BLaER1 treated with 17β-estradiol and CSF1 and Interleukin-3, amounts not matched to agents 10 nM and 100 nM (cell line): ENCODE results near the gene TMEM117.
"Not testable (repeated sequence)": the region's sequence is repeated elsewhere in the genome, so short reads cannot be mapped to it uniquely, and the experiment has no call there.

Experiments
- H3K27ac ChIP-seq, 11 experiments: shearing (Covaris generic); formaldehyde crosslinking; 2 replicates each; pipeline ENCODE4 v1.8.1; 2022
- H3K27me3 ChIP-seq, 11 experiments: shearing (Covaris generic); formaldehyde crosslinking; 2 replicates each; pipeline ENCODE4 v1.8.1; 2022
- H3K36me3 ChIP-seq, 11 experiments: shearing (Covaris generic); formaldehyde crosslinking; 2 replicates each; pipeline ENCODE4 v1.8.1; 2022
- H3K4me1 ChIP-seq, 10 experiments: shearing (Covaris generic); formaldehyde crosslinking; 2 replicates each; pipeline ENCODE4 v1.8.1; 2022
- H3K4me2 ChIP-seq, 11 experiments: shearing (Covaris generic); formaldehyde crosslinking; 2 replicates each; pipeline ENCODE4 v1.8.1; 2022
- H3K4me3 ChIP-seq, 10 experiments: shearing (Covaris generic); formaldehyde crosslinking; 2 replicates each; pipeline ENCODE4 v1.8.1; 2022
- H3K9ac ChIP-seq, 11 experiments: shearing (Covaris generic); formaldehyde crosslinking; 2 replicates each; pipeline ENCODE4 v1.8.1; 2022
- H3K9me3 ChIP-seq, 11 experiments: shearing (Covaris generic); formaldehyde crosslinking; replicated peaks in 1 of 11; 2 replicates each; pipeline ENCODE4 v1.8.1; 2022
- H4K20me1 ChIP-seq, 11 experiments: shearing (Covaris generic); formaldehyde crosslinking; 2 replicates each; pipeline ENCODE4 v1.8.1; 2022
- Cebpa-rat ChIP-seq, 11 experiments: shearing (Covaris generic); IDR thresholded peaks; 2 replicates each; pipeline ENCODE4 v1.8.1; 2022

Gene TMEM117

GRCh38 chr12:44357494-44357893, 521.6 kb downstream of the TMEM117 start:
- Histone ChIP-seq H3K4me3 (no peak overlapping the region), H3K9me3 (no peaks in the 10 kb centered on the region), H3K27me3 (no peaks in the 10 kb centered on the region), H3K36me3 (no peaks in the 10 kb centered on the region), H4K20me1 (no peaks in the 10 kb centered on the region), H3K4me1 (no peaks in the 10 kb centered on the region), H3K4me2 (no peak overlapping the region), H3K9ac (no peak overlapping the region), H3K27ac (no peak overlapping the region)
- TF ChIP-seq Cebpa-rat (IDR thresholded peaks at IDR 0.05): no peak

- TF ChIP-seq Cebpa-rat (IDR thresholded peaks at IDR 0.05): 0 out of 22 replicates have a peak, but pooled peaks of 1 of the 11 experiments have one; percentile 23
- Histone ChIP-seq H3K9me3 (no peaks in the 10 kb centered on the region), H3K36me3 (no peaks in the 10 kb centered on the region), H3K27me3 (no peaks in the 10 kb centered on the region), H3K4me3 (no peak overlapping the region), H3K9ac (no peak overlapping the region), H4K20me1 (no peaks in the 10 kb centered on the region), H3K4me2 (no peak overlapping the region), H3K4me1 (no peaks in the 10 kb centered on the region), H3K27ac (no peak overlapping the region)
Observed at GRCh38 chr12:44358636-44359035, 522.8 kb downstream of the TMEM117 start.

- TF ChIP-seq Cebpa-rat (IDR thresholded peaks at IDR 0.05): no peak
- no peak overlapping the region for H3K4me2 ChIP-seq
- no peaks in the 10 kb centered on the region for H3K9me3 ChIP-seq
- no peaks in the 10 kb centered on the region for H3K36me3 ChIP-seq
- H3K27ac ChIP-seq: no peak overlapping the region
- no peaks in the 10 kb centered on the region for H4K20me1 ChIP-seq
- no peak overlapping the region for H3K4me3 ChIP-seq
- no peaks in the 10 kb centered on the region for H3K27me3 ChIP-seq
- no peak overlapping the region for H3K9ac ChIP-seq
- H3K4me1 ChIP-seq: no peaks in the 10 kb centered on the region
Observed at GRCh38 chr12:44362947-44363346, 527.1 kb downstream of the TMEM117 start.

- Histone ChIP-seq H3K36me3 (no peaks in the 10 kb centered on the region), H3K27me3 (no peaks in the 10 kb centered on the region), H3K9ac (no peak overlapping the region), H3K27ac (no peak overlapping the region), H4K20me1 (no peaks in the 10 kb centered on the region), H3K9me3 (no peaks in the 10 kb centered on the region), H3K4me3 (no peak overlapping the region), H3K4me2 (no peak overlapping the region), H3K4me1 (no peaks in the 10 kb centered on the region)
- no peak for TF ChIP-seq Cebpa-rat (IDR thresholded peaks at IDR 0.05)
Observed at GRCh38 chr12:44367136-44367535, 531.3 kb downstream of the TMEM117 start.

- Histone ChIP-seq H3K9me3 (no peaks in the 10 kb centered on the region), H3K27me3 (no peaks in the 10 kb centered on the region), H4K20me1 (no peaks in the 10 kb centered on the region), H3K9ac (no peak overlapping the region), H3K4me2 (no peak overlapping the region), H3K4me3 (no peak overlapping the region), H3K4me1 (no peaks in the 10 kb centered on the region), H3K27ac (no peak overlapping the region), H3K36me3 (no peaks in the 10 kb centered on the region)
- no peak for TF ChIP-seq Cebpa-rat (IDR thresholded peaks at IDR 0.05)
Observed at GRCh38 chr12:44367916-44368315, 532.0 kb downstream of the TMEM117 start.

- no peaks in the 10 kb centered on the region for H3K27me3 ChIP-seq
- no peaks in the 10 kb centered on the region for H3K36me3 ChIP-seq
- no peak overlapping the region for H3K4me3 ChIP-seq
- no peak overlapping the region for H3K27ac ChIP-seq
- H3K4me1 ChIP-seq: no peaks in the 10 kb centered on the region
- H4K20me1 ChIP-seq: no peaks in the 10 kb centered on the region
- no peak overlapping the region for H3K9ac ChIP-seq
- no peak for TF ChIP-seq Cebpa-rat (IDR thresholded peaks at IDR 0.05)
- no peaks in the 10 kb centered on the region for H3K9me3 ChIP-seq
- no peak overlapping the region for H3K4me2 ChIP-seq
Observed at GRCh38 chr12:44369998-44370397, 534.1 kb downstream of the TMEM117 start.

GRCh38 chr12:44370982-44371381, 535.1 kb downstream of the TMEM117 start:
- no peak for TF ChIP-seq Cebpa-rat (IDR thresholded peaks at IDR 0.05)
- H3K4me3 ChIP-seq: no peak overlapping the region
- H4K20me1 ChIP-seq: no peaks in the 10 kb centered on the region
- peaks cover 0 to 3% (median 0%) of the 10 kb centered on the region in 10 experiments; a peak in 1 of 20 replicates for H3K4me1 ChIP-seq
- no peak overlapping the region for H3K27ac ChIP-seq
- no peaks in the 10 kb centered on the region for H3K9me3 ChIP-seq
- H3K4me2 ChIP-seq: no peak overlapping the region
- H3K9ac ChIP-seq: no peak overlapping the region
- no peaks in the 10 kb centered on the region for H3K36me3 ChIP-seq
- H3K27me3 ChIP-seq: no peaks in the 10 kb centered on the region

- Histone ChIP-seq H3K27ac (no peak overlapping the region), H4K20me1 (no peaks in the 10 kb centered on the region), H3K9me3 (no peaks in the 10 kb centered on the region), H3K27me3 (no peaks in the 10 kb centered on the region), H3K4me1 (peaks cover 0 to 3% (median 0%) of the 10 kb centered on the region in 10 experiments; a peak in 1 of 20 replicates), H3K9ac (no peak overlapping the region), H3K4me3 (no peak overlapping the region), H3K4me2 (no peak overlapping the region), H3K36me3 (peaks cover 0 to 3% (median 0%) of the 10 kb centered on the region in 11 experiments; a peak in 1 of 22 replicates)
- TF ChIP-seq Cebpa-rat (IDR thresholded peaks at IDR 0.05): no peak
Observed at GRCh38 chr12:44372259-44372658, 536.4 kb downstream of the TMEM117 start.

GRCh38 chr12:44375694-44376093, 539.8 kb downstream of the TMEM117 start:
- no peak overlapping the region for H3K9ac ChIP-seq
- H3K4me3 ChIP-seq: no peak overlapping the region
- peaks cover 0 to 3% (median 0%) of the 10 kb centered on the region in 10 experiments; a peak in 1 of 20 replicates for H3K4me1 ChIP-seq
- H3K9me3 ChIP-seq: no peaks in the 10 kb centered on the region
- no peaks in the 10 kb centered on the region for H4K20me1 ChIP-seq
- no peaks in the 10 kb centered on the region for H3K27me3 ChIP-seq
- no peak for TF ChIP-seq Cebpa-rat (IDR thresholded peaks at IDR 0.05)
- no peak overlapping the region for H3K27ac ChIP-seq
- no peak overlapping the region for H3K4me2 ChIP-seq
- H3K36me3 ChIP-seq: peaks cover 0 to 10% (median 0%) of the 10 kb centered on the region in 11 experiments; a peak in 4 of 22 replicates

- H3K36me3 ChIP-seq: peaks cover 0 to 10% (median 0%) of the 10 kb centered on the region in 11 experiments; a peak in 4 of 22 replicates
- TF ChIP-seq Cebpa-rat (IDR thresholded peaks at IDR 0.05): no peak
Observed at GRCh38 chr12:44377443-44378187, 541.7 kb downstream of the TMEM117 start.

GRCh38 chr12:44379113-44379512, 543.2 kb downstream of the TMEM117 start:
- H3K27ac ChIP-seq, H3K9ac ChIP-seq, H3K4me2 ChIP-seq, H4K20me1 ChIP-seq, H3K4me1 ChIP-seq, H3K27me3 ChIP-seq, H3K4me3 ChIP-seq, H3K9me3 ChIP-seq: not testable (repeated sequence)
- H3K36me3 ChIP-seq: peaks cover 0 to 10% (median 0%) of the 10 kb centered on the region in 11 experiments; a peak in 4 of 22 replicates

More at GRCh38 chr12:44377443-44378187, 541.7 kb downstream of the TMEM117 start:
- no peak overlapping the region for H3K9ac ChIP-seq
- no peaks in the 10 kb centered on the region for H3K9me3 ChIP-seq
- peaks cover 0 to 6% (median 0%) of the 10 kb centered on the region in 10 experiments; a peak in 2 of 20 replicates for H3K4me1 ChIP-seq
- no peaks in the 10 kb centered on the region for H3K27me3 ChIP-seq
- H3K4me2 ChIP-seq: no peak overlapping the region
- no peak overlapping the region for H3K4me3 ChIP-seq
- H4K20me1 ChIP-seq: no peaks in the 10 kb centered on the region
- no peak overlapping the region for H3K27ac ChIP-seq
